Upper lobe of right lung (tissue), 1 donor: ENCODE data around the gene PRRC2A. TPM values are rescaled to one million over a fixed set of nuclear protein-coding genes. Genes with fewer than 3 reads are reported as not detected.
A peak's percentile ranks its signal among the peaks of the same experiment; 100 is the strongest.

Experiments used
- ATAC-seq: fragments of 200-7000 bp; cut with Tn5 transposase; one replicate; pipeline ENCODE4 v1.9.1; 2020; ENCODE audit warnings: mild to moderate bottlenecking, moderate library complexity
- DNase-seq: peaks from one replicate; pipeline ENCODE4 v3.0.0-alpha.2; 2020
- H3K27ac ChIP-seq: fragments of 200-600 bp; one replicate; pipeline ENCODE4 v1.8.0; 2022
- H3K27me3 ChIP-seq: fragments of 200-600 bp; one replicate; pipeline ENCODE4 v1.8.0; 2022; ENCODE audit warnings: mild to moderate bottlenecking
- H3K36me3 ChIP-seq: fragments of 200-600 bp; one replicate; pipeline ENCODE4 v1.8.0; 2022
- H3K4me1 ChIP-seq: fragments of 200-600 bp; one replicate; pipeline ENCODE4 v1.8.0; 2022
- H3K4me3 ChIP-seq: fragments of 200-600 bp; one replicate; pipeline ENCODE4 v1.8.0; 2022; ENCODE audit warnings: mild to moderate bottlenecking
- H3K9me3 ChIP-seq: fragments of 200-600 bp; one replicate; pipeline ENCODE4 v1.8.0; 2022
- intact Hi-C: fragments of 100-400 bp; cut with DNase I; formaldehyde crosslinking; loops from one replicate; pipeline ENCODE4 v1.11.0; 2022
- total RNA-seq: library from RNA; stranded (reverse); fragmentation: NEBNext Ultra II Directional; extraction: Animal tissue kit (Norgen Biotek cat#: 25700); gene quantifications from one replicate; pipeline ENCODE4 v1.2.1, GENCODE V29; 2021
- TF ChIP-seq, protein P1 (sequence below): fragments of 200-600 bp; IDR thresholded peaks from one replicate; pipeline ENCODE4 v1.8.0; 2022; ENCODE audit warnings: antibody characterized with exemption
- donor health status: DM: no; HTN: yes; CAD: no; lungs with severe emphysema.

Gene PRRC2A
- total RNA-seq, 1 donor from 2014 or later: 138 TPM

GRCh38 chr6:31654574-31655348, 34.2 kb downstream of the PRRC2A start:
- H3K27ac ChIP-seq: no peak overlapping the region
- no peak for DNase-seq
- H3K36me3 ChIP-seq: peaks cover 29% of the 10 kb centered on the region
- H3K4me3 ChIP-seq: no peak overlapping the region
- TF ChIP-seq, protein P1, sequence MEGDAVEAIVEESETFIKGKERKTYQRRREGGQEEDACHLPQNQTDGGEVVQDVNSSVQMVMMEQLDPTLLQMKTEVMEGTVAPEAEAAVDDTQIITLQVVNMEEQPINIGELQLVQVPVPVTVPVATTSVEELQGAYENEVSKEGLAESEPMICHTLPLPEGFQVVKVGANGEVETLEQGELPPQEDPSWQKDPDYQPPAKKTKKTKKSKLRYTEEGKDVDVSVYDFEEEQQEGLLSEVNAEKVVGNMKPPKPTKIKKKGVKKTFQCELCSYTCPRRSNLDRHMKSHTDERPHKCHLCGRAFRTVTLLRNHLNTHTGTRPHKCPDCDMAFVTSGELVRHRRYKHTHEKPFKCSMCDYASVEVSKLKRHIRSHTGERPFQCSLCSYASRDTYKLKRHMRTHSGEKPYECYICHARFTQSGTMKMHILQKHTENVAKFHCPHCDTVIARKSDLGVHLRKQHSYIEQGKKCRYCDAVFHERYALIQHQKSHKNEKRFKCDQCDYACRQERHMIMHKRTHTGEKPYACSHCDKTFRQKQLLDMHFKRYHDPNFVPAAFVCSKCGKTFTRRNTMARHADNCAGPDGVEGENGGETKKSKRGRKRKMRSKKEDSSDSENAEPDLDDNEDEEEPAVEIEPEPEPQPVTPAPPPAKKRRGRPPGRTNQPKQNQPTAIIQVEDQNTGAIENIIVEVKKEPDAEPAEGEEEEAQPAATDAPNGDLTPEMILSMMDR: no peak
- no peaks in the 10 kb centered on the region for H3K9me3 ChIP-seq
- ATAC-seq: no peak
- no peaks in the 10 kb centered on the region for H3K27me3 ChIP-seq
- intact Hi-C loops: no loop called here
- H3K4me1 ChIP-seq: peaks cover 38% of the 10 kb centered on the region

DNA sequence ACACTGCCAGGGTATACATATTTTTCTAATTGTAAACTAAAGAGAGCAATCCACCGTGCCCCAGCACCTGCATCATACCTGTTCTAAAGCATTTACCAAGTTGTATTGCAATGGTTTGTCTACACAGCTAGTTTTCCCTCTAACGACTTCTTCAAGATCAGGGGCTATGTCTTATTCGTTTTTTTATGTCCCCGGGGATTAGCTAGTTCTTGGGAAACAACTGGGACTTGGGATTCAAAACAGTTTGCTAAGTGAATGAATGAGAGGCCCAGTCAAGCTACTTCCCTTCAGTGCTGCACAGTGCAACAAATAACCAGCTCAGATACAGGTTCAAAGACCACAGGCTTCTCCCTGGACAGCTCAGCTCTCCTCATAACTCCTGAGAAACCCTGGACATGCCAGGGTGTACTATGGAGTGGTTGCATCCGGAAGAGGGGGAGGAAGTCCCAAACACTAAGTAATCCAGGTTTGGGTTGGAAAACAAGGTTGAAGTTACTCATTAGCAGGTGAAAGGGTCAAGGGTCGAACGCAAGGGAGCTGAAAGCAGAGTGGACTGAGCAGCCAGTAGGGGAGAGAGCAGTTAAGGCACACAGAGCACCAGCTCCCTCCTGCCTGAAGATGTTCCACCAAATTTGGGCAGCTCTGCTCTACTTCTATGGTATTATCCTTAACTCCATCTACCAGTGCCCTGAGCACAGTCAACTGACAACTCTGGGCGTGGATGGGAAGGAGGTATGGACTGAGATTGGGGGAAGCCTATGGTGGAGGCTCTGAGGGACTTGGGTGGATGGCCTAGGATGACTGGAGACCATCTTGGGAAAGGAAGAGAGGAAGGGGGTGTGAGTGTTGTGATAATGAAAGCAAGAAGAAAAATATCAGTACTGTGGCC, 35.1 kb downstream of the PRRC2A start, which contains the start of gene APOM:
Gene APOM (plus strand): TSS at position 546 of the 889 bp plus-strand sequence. CDS start 73 bp downstream, at position 619.
- Histone ChIP-seq H3K27ac (no peak within 1 kb of the TSS), H3K4me1 (peaks cover 38% of the 10 kb centered on the region), H3K27me3 (no peaks in the 10 kb centered on the region), H3K36me3 (peaks cover 24% of the 10 kb centered on the region), H3K9me3 (no peaks in the 10 kb centered on the region), H3K4me3 (no peak within 1 kb of the TSS)
- ATAC-seq (no peak), DNase-seq (no peak)
- TF ChIP-seq, protein P1: no peak
- intact Hi-C loops: no loop called here

GRCh38 chr6:31657406-31658157, 37.1 kb downstream of the PRRC2A start:
- intact Hi-C loops: no loop called here
- Histone ChIP-seq H3K36me3 (peaks cover 34% of the 10 kb centered on the region), H3K27ac (no peak overlapping the region), H3K27me3 (no peaks in the 10 kb centered on the region), H3K4me3 (no peak overlapping the region), H3K9me3 (no peaks in the 10 kb centered on the region), H3K4me1 (peaks cover 32% of the 10 kb centered on the region)
- TF ChIP-seq, protein P1: no peak
- DNase-seq (no peak), ATAC-seq (no peak)

GRCh38 chr6:31658158-31658688, 37.7 kb downstream of the PRRC2A start:
- no peaks in the 10 kb centered on the region for H3K9me3 ChIP-seq
- ATAC-seq (no peak), DNase-seq (no peak)
- TF ChIP-seq, protein P1: no peak
- no peak overlapping the region for H3K4me3 ChIP-seq
- peaks cover 36% of the 10 kb centered on the region for H3K36me3 ChIP-seq
- no peaks in the 10 kb centered on the region for H3K27me3 ChIP-seq
- no peak overlapping the region for H3K27ac ChIP-seq
- intact Hi-C loops: no loop called here
- peaks cover 38% of the 10 kb centered on the region for H3K4me1 ChIP-seq

DNA sequence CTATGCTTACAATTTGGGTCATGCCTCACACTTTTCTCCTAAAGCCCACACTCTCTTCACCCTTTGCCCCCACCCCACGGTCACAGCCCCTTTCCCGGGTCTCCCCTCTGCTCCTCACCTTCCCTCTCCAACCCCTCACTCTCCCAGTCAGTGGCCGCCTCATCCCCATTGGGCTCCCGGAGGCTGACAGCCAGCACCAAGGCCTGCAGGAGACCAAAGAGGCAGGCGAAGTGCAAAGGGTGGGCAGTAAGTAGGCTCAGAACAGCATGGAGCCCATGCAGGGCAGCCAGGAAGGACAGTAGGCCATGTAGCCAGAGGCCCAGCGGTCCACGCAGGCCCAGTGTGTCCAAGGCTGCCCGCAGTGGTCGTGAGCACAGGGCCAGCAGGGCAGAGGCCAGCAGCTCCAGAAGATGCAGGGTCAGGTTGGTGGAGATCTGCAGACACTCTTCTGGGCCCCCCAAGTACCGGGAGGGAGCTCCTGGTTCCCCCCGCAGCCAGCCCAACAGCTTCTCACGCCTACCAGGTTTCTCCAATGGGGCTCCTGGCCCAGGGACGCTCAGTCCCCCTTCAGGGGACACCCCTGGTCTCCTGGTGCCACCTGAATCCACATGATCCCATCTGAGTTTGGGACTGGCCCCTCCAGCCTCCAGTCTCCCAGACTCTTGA, 38.6 kb downstream of the PRRC2A start:
- Histone ChIP-seq H3K27ac (peak overlapping the region; percentile 82), H3K36me3 (peaks cover 40% of the 10 kb centered on the region), H3K4me3 (peak overlapping the region; percentile 80), H3K9me3 (no peaks in the 10 kb centered on the region), H3K27me3 (no peaks in the 10 kb centered on the region), H3K4me1 (peaks cover 43% of the 10 kb centered on the region)
- ATAC-seq: no peak
- intact Hi-C loops: no loop called here
- TF ChIP-seq, protein P1: no peak
- DNase-seq: no peak
